Dedifferentiated amniotic fluid mesenchymal stem cell (primary cell): ENCODE measurements around the gene KRTAP6-2.

Source experiments
- DNase-seq: peaks from one replicate; pipeline ENCODE4 v3.0.0-alpha.2; 2016; ENCODE audit errors: extremely low spot score

The KRTAP6-2 gene

GRCh38 chr21:30567617-30568016 lies 31.1 kb downstream of the KRTAP6-2 start:
- DNase-seq, result no peak

DNA sequence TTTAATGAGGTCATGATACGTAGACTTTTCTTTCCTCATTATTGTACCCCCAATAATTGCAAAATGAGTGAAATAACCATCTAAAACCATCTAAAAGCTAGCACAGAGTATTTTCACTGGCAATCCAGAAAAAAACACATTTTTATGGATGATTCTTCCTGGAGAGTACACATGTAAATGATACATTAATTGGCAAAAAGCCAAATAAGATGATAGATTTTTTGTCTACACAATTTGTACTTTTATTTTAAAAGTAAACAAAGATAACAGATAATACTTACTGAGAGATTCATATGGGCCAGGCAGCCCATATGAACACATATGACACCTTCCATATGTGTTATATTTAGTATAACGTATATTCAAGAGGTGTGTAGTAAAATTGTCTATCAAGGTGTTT lies 35.1 kb downstream of the KRTAP6-2 start:
- no peak for DNase-seq

GRCh38 chr21:30563072-30563471 lies 35.6 kb downstream of the KRTAP6-2 start:
- no peak for DNase-seq

DNA sequence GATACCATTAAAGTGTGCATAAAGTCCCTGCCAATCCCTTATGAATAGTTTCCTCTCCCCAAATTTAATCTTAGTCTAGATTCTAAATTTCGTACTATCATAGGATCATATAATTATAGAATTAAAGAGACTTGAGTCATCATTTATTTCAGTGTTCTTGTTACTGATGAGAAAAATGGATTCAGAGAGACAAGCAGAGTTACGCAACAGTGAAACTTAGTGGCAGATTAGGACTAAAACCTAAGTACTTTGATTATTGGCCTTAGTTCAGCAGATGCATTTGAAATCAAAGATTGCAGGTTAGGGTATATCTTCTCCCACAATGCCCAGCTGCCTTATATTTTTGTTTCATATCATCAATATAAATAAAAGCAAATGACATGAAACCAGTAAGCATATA lies 36.7 kb downstream of the KRTAP6-2 start:
- no peak for DNase-seq

DNA sequence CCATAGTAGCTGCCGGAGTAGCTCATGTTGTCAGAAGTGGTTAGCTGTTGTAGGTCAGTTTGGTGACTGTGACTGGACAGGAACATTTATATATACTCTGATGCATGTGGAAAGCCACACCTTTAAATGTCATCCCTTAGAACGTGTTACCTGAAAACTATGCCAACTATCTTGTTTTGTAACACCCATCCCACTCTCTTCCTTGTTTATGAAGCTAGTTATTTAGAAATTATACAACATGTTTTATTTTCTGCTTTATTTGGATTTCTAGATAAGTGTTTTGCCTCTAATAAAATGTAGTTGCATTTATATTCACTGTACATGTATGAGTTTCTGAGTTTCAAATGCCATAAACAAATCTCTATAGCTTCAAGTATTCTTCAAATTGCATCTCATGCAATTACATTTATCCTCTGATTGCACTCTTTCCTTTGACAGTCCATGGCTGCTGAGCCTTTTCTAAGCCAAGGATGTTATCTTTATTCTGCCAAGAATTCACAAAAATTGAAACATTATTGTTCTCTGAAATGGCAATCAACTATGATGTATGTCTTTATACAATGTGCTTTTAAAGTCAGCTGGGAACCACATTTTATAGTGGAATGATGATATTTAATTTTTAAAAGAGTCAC lies 37.3 kb downstream of the KRTAP6-2 start, which contains the start of gene KRTAP19-7:
Gene KRTAP19-7 (minus strand): TSS at position 51 of the 632 bp plus-strand sequence. CDS start 25 bp downstream, at position 26.
- no peak for DNase-seq

GRCh38 chr21:30555095-30555494 lies 43.6 kb downstream of the KRTAP6-2 start:
- no peak for DNase-seq

DNA sequence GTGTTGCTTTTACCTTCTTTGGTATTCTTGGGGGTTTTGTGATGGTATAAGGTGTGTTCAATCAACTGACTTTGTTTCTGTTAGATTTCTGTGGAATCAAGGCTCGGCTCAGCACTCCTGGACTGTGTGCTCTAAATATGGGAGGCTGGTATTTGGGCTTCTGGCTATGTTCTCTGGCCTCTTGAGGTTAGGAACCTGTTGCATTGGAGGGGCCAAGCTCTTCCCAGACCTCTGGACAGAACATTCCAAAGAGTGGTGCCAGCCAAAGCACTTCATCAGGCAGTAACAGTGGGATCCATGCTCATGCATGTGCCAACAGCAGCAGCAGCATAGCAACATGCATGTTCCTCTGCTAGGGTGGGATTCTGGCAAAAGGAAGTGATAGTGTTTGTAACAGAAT lies 45.9 kb downstream of the KRTAP6-2 start:
- no peak for DNase-seq
